ENCODE data around the gene FLNC. TPM values are rescaled to one million over a fixed set of nuclear protein-coding genes. Genes with fewer than 3 reads are reported as not detected.

The FLNC gene
- total and polyA plus RNA-seq, 2 of the 4 experiments (the other 2 are of a cell fraction), result 116 to 154 TPM

DNA sequence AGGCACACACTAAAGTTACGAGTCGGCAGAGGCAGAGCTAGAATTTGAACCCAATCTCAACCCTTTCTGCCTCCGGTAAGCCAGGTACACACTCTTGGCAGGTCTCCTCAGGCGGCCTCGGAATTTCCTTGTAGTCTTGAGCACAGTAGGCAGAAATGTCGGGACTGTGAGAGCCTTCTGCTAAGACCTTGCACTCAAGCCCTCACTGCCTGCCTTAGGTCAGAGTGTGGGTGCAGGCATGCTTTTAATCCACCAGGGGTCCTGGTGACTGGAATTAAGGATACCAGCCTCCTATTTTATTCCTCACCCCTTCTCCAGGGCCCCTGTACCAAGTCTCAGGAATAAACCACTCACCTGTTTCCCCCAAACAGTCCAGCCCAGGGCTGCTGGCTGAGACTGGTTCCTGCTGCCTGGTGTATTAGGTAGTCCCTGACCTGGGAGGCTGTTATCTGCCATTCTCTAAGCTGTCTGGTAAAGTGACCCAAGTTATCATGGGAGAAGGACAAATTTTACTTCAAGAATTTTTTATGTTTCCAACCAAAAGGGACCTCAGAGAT is 33.3 kb downstream of the FLNC start:
- H3K23ac ChIP-seq (ENCODE audit: low read depth, low read length), result peak overlapping the region; percentile 87
- H3K18ac ChIP-seq (ENCODE audit: low read depth, low read length), result no peak overlapping the region
- H3K14ac ChIP-seq (replicated peaks; ENCODE audit: low read depth, low read length), result peak overlapping the region; percentile 92
- H3K4me3 ChIP-seq (ENCODE audit: insufficient read depth, low read depth, low read length), result peak overlapping the region; percentile 66
- H3K4me1 ChIP-seq (ENCODE audit: control insufficient read depth, insufficient read depth, low read length), result peaks cover 2% of the 10 kb centered on the region
- WGBS, 2 experiments (ENCODE audit: extremely low coverage in 2 of 2, insufficient read length in 1 of 2), result no CpG with 5 or more reads among the region's 6 CpGs
- peak; percentile 74 for DNase-seq
- no peaks in the 10 kb centered on the region for H3K9me3 ChIP-seq (ENCODE audit: control insufficient read depth, insufficient read depth, low read length)
- peaks cover 5% of the 10 kb centered on the region; the same call in 1 of the 2 replicates for H3K9me1 ChIP-seq (ENCODE audit: insufficient read depth, low read length)
- BruUV-seq (replicated peaks), result no TSS peak
- peak overlapping the region; percentile 1; the same call in 1 of the 2 replicates for H4K91ac ChIP-seq (ENCODE audit: insufficient read depth, low read depth, low read length)
- peaks cover 26% of the 10 kb centered on the region for H3K36me3 ChIP-seq (ENCODE audit: control insufficient read depth, insufficient read depth, low read length)
- peak overlapping the region; percentile 18 to 92; a peak in 3 of 4 replicates for H4K8ac ChIP-seq (ENCODE audit: low read depth in 2 of 2, low read length in 2 of 2)
- H2AK5ac ChIP-seq (ENCODE audit: low read depth, low read length), result peak overlapping the region; percentile 82
- in situ Hi-C loops (cut with MboI; ENCODE audit: low sequenced_read_pairs), result no loop called here
- peak overlapping the region; percentile 79 for H3K4me2 ChIP-seq (ENCODE audit: low read depth, low read length)
- POLR2A ChIA-PET (ENCODE audit: unreplicated experiment), result interaction anchor here (1.1 kb wide), 1 partner anchor 36 kb away, joined by 3 read pairs; no protein-coding TSS in a partner anchor
- H2BK120ac ChIP-seq (ENCODE audit: low read depth, low read length), result peak overlapping the region; percentile 8; the same call in 1 of the 2 replicates
- no peak overlapping the region for H2BK20ac ChIP-seq (ENCODE audit: low read depth, low read length)
- H4K20me1 ChIP-seq (ENCODE audit: insufficient read depth, low read length), result peaks cover 38% of the 10 kb centered on the region
- H3K27ac ChIP-seq (ENCODE audit: insufficient read depth, low read length), result peak overlapping the region; percentile 74
- dilution Hi-C loops (cut with HindIII; ENCODE audit: low sequenced_read_pairs, unreplicated experiment), result no loop called here
- TF ChIP-seq SMC3 (IDR thresholded peaks at IDR 0.05; ENCODE audit: low read depth, low read length), result peak; percentile 50
- peak; percentile 45 for TF ChIP-seq RAD21 (IDR thresholded peaks at IDR 0.05; ENCODE audit: low read length)
- TF ChIP-seq CEBPB (IDR thresholded peaks at IDR 0.05; ENCODE audit: low read depth, low read length), result no peak
- TF ChIP-seq MAZ (IDR thresholded peaks at IDR 0.05; ENCODE audit: borderline replicate concordance, low read depth, low read length), result no peak
- TF ChIP-seq, protein P1, sequence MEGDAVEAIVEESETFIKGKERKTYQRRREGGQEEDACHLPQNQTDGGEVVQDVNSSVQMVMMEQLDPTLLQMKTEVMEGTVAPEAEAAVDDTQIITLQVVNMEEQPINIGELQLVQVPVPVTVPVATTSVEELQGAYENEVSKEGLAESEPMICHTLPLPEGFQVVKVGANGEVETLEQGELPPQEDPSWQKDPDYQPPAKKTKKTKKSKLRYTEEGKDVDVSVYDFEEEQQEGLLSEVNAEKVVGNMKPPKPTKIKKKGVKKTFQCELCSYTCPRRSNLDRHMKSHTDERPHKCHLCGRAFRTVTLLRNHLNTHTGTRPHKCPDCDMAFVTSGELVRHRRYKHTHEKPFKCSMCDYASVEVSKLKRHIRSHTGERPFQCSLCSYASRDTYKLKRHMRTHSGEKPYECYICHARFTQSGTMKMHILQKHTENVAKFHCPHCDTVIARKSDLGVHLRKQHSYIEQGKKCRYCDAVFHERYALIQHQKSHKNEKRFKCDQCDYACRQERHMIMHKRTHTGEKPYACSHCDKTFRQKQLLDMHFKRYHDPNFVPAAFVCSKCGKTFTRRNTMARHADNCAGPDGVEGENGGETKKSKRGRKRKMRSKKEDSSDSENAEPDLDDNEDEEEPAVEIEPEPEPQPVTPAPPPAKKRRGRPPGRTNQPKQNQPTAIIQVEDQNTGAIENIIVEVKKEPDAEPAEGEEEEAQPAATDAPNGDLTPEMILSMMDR (conservative IDR thresholded peaks at IDR 0.05; ENCODE audit: low read depth, low read length), result peak; percentile 61
- peak overlapping the region; percentile 93 for H2AK9ac ChIP-seq (replicated peaks; ENCODE audit: low read depth, low read length, poor library complexity)
- H3K79me1 ChIP-seq (ENCODE audit: low read depth in 1 of 2, low read length in 2 of 2), result peaks cover 11 to 16% of the 10 kb centered on the region in 2 experiments
- intact Hi-C loops (cut with micrococcal nuclease), result no loop called here
- no peaks in the 10 kb centered on the region; the same call in 1 of the 2 replicates for H3K27me3 ChIP-seq (ENCODE audit: control insufficient read depth, insufficient read depth, low read length)
- peak overlapping the region; percentile 88 for H3K9ac ChIP-seq (ENCODE audit: low read depth, low read length)
- no peak overlapping the region for H2BK15ac ChIP-seq (ENCODE audit: low read depth, low read length)
- H2BK5ac ChIP-seq (ENCODE audit: low read depth, low read length, poor library complexity, severe bottlenecking), result peak overlapping the region; percentile 61
- H3K4ac ChIP-seq (ENCODE audit: low read depth, low read length), result peak overlapping the region; percentile 75
- H2AFZ ChIP-seq (replicated peaks; ENCODE audit: low read length, poor library complexity), result peak overlapping the region; percentile 93
- no peak overlapping the region for H4K5ac ChIP-seq (ENCODE audit: low read depth, low read length)
- CTCF ChIA-PET, result interaction anchor here (0.7 to 2.0 kb wide), 3 partner anchors 17 to 63 kb away, joined by 3 to 5 read pairs (median 4); no protein-coding TSS in a partner anchor
- ATAC-seq (ENCODE audit: low read depth), result peak; percentile 46
- peak overlapping the region; percentile 75; the same call in 1 of the 2 replicates for H3K56ac ChIP-seq (ENCODE audit: extremely low read depth, insufficient read depth, low read length)

Measured in IMR-90 (cell line).